HEK293 (cell line): ENCODE data around the gene JHY.

ENCODE experiments used
- CTCF ChIA-PET: fragments of 350-600 bp; formaldehyde crosslinking; extraction: SDS; loops from one replicate; lab custom pipeline; 2021; ENCODE audit warnings: antibody characterized with exemption; lab: Yijun Ruan, JAX
- POLR2A ChIA-PET: fragments of 300-600 bp; formaldehyde crosslinking; extraction: SDS; loops from one replicate; lab custom pipeline; 2020; ENCODE audit warnings: antibody characterized with exemption, inconsistent platforms; lab: Yijun Ruan, JAX
- H3K27ac ChIP-seq: fragments of 200-500 bp; sonication (Bioruptor generic); 2 replicates; pipeline ENCODE4 v1.5.1; 2014; ENCODE audit warnings: low read depth, low read length, control low read depth, inconsistent platforms; ENCODE audit errors: extremely low read depth
- H3K36me3 ChIP-seq, 2 experiments: fragments of 200-500 bp in 1 of 2; sonication (Bioruptor generic) in 1 of 2; 1 replicate in 1 of 2; 2 replicates in 1 of 2; pipeline ENCODE4 v1.5.1; 2014 to 2017; ENCODE audit warnings: inconsistent platforms in 2 of 2, low read length in 2 of 2; ENCODE audit not compliant: control insufficient read depth in 2 of 2, insufficient read depth in 1 of 2
- H3K4me1 ChIP-seq: fragments of 200-500 bp; sonication (Bioruptor generic); 2 replicates; pipeline ENCODE4 v1.5.1; 2014; ENCODE audit warnings: mild to moderate bottlenecking, low read length, inconsistent platforms; ENCODE audit not compliant: control insufficient read depth, insufficient read depth
- H3K4me3 ChIP-seq: 2 replicates; pipeline ENCODE4 v1.5.1; 2011; ENCODE audit warnings: low read depth, mild to moderate bottlenecking, control low read depth, low read length, moderate library complexity
- H3K9me3 ChIP-seq: fragments of 200-500 bp; sonication (Bioruptor generic); 2 replicates; pipeline ENCODE4 v1.5.1; 2014; ENCODE audit warnings: low read depth, low read length, inconsistent platforms; ENCODE audit not compliant: control insufficient read depth, insufficient read depth
- KLF16 ChIP-seq: fragments of 450-650 bp; formaldehyde crosslinking; IDR thresholded peaks from 2 replicates; pipeline ENCODE4 v1.5.1; 2017; ENCODE audit warnings: missing biosample characterization, missing genetic modification characterization
- SP7 ChIP-seq: fragments of 450-650 bp; formaldehyde crosslinking; IDR thresholded peaks from 2 replicates; pipeline ENCODE4 v1.5.1; 2016; ENCODE audit warnings: missing biosample characterization, missing genetic modification characterization
- YY1 ChIP-seq: fragments of 450-650 bp; formaldehyde crosslinking; IDR thresholded peaks from 2 replicates; pipeline ENCODE4 v1.5.1; 2018; ENCODE audit warnings: missing biosample characterization, missing genetic modification characterization
- ZNF114 ChIP-seq: fragments of 450-650 bp; formaldehyde crosslinking; IDR thresholded peaks from 2 replicates; pipeline ENCODE4 v1.5.0; 2017; ENCODE audit warnings: missing biosample characterization, missing genetic modification characterization
- ZNF140 ChIP-seq: fragments of 450-650 bp; formaldehyde crosslinking; IDR thresholded peaks from 2 replicates; pipeline ENCODE4 v1.5.1; 2016; ENCODE audit warnings: missing biosample characterization, missing genetic modification characterization
- ZNF157 ChIP-seq: fragments of 450-650 bp; formaldehyde crosslinking; IDR thresholded peaks from 2 replicates; pipeline ENCODE4 v1.5.1; 2016; ENCODE audit warnings: missing biosample characterization, missing genetic modification characterization
- ZNF214 ChIP-seq: fragments of 450-650 bp; formaldehyde crosslinking; IDR thresholded peaks from 2 replicates; pipeline ENCODE4 v1.5.1; 2017; ENCODE audit warnings: missing biosample characterization, mild to moderate bottlenecking, missing genetic modification characterization, borderline replicate concordance
- ZNF23 ChIP-seq: fragments of 450-650 bp; formaldehyde crosslinking; IDR thresholded peaks from 2 replicates; pipeline ENCODE4 v1.5.1; 2016; ENCODE audit warnings: missing biosample characterization, missing genetic modification characterization, borderline replicate concordance
- ZNF341 ChIP-seq: fragments of 450-650 bp; formaldehyde crosslinking; IDR thresholded peaks from 2 replicates; pipeline ENCODE4; 2016; ENCODE audit warnings: low read depth, missing biosample characterization, missing genetic modification characterization
- ZNF404 ChIP-seq: fragments of 450-650 bp; formaldehyde crosslinking; IDR thresholded peaks from 2 replicates; pipeline ENCODE4 v1.5.1; 2017; ENCODE audit warnings: missing biosample characterization, missing genetic modification characterization
- ZNF423 ChIP-seq: fragments of 450-650 bp; formaldehyde crosslinking; IDR thresholded peaks from 2 replicates; pipeline ENCODE4 v1.5.1; 2016; ENCODE audit warnings: missing biosample characterization, missing genetic modification characterization
- ZNF473 ChIP-seq: fragments of 450-650 bp; formaldehyde crosslinking; IDR thresholded peaks from 2 replicates; pipeline ENCODE4 v1.5.1; 2017; ENCODE audit warnings: missing biosample characterization, missing genetic modification characterization
- ZNF549 ChIP-seq: fragments of 450-650 bp; IDR thresholded peaks from 2 replicates; pipeline ENCODE4 v1.5.1; 2018; ENCODE audit warnings: missing biosample characterization, missing genetic modification characterization, mild to moderate bottlenecking, inconsistent platforms, moderate library complexity
- ZNF561 ChIP-seq: fragments of 450-650 bp; IDR thresholded peaks from 2 replicates; pipeline ENCODE4 v1.5.1; 2018; ENCODE audit warnings: missing biosample characterization, missing genetic modification characterization, borderline replicate concordance
- ZNF624 ChIP-seq: fragments of 450-650 bp; formaldehyde crosslinking; IDR thresholded peaks from 2 replicates; pipeline ENCODE4 v1.5.1; 2017; ENCODE audit warnings: missing biosample characterization, missing genetic modification characterization
- ZNF843 ChIP-seq: fragments of 450-650 bp; formaldehyde crosslinking; IDR thresholded peaks from 2 replicates; pipeline ENCODE4 v1.5.1; 2016; ENCODE audit warnings: missing biosample characterization, missing genetic modification characterization
- TF ChIP-seq, protein P1 (sequence below): fragments of 450-650 bp; formaldehyde crosslinking; IDR thresholded peaks from 2 replicates; pipeline ENCODE4 v1.5.1; 2016; ENCODE audit warnings: missing biosample characterization, missing genetic modification characterization, borderline replicate concordance
- TF ChIP-seq, protein P2 (sequence below): fragments of 450-650 bp; IDR thresholded peaks from 2 replicates; pipeline ENCODE4 v1.5.1; 2018; ENCODE audit warnings: missing biosample characterization, missing genetic modification characterization
- TF ChIP-seq, protein P3 (sequence below): sonication (generic); formaldehyde crosslinking; IDR thresholded peaks from 2 replicates; pipeline ENCODE4 v1.8.1; 2022; ENCODE audit warnings: mild to moderate bottlenecking, moderate library complexity, missing genetic modification reagents
- TF ChIP-seq, protein P4 (sequence below): fragments of 450-650 bp; formaldehyde crosslinking; IDR thresholded peaks from 2 replicates; pipeline ENCODE4 v1.5.1; 2016; ENCODE audit warnings: missing biosample characterization, missing genetic modification characterization
- TF ChIP-seq, protein P5 (sequence below): fragments of 450-650 bp; formaldehyde crosslinking; IDR thresholded peaks from 2 replicates; pipeline ENCODE4 v1.5.1; 2017; ENCODE audit warnings: missing biosample characterization, missing genetic modification characterization
- TF ChIP-seq, protein P6 (sequence below): fragments of 450-650 bp; formaldehyde crosslinking; IDR thresholded peaks from 2 replicates; pipeline ENCODE4 v1.5.1; 2016; ENCODE audit warnings: missing biosample characterization, missing genetic modification characterization

The JHY gene

DNA sequence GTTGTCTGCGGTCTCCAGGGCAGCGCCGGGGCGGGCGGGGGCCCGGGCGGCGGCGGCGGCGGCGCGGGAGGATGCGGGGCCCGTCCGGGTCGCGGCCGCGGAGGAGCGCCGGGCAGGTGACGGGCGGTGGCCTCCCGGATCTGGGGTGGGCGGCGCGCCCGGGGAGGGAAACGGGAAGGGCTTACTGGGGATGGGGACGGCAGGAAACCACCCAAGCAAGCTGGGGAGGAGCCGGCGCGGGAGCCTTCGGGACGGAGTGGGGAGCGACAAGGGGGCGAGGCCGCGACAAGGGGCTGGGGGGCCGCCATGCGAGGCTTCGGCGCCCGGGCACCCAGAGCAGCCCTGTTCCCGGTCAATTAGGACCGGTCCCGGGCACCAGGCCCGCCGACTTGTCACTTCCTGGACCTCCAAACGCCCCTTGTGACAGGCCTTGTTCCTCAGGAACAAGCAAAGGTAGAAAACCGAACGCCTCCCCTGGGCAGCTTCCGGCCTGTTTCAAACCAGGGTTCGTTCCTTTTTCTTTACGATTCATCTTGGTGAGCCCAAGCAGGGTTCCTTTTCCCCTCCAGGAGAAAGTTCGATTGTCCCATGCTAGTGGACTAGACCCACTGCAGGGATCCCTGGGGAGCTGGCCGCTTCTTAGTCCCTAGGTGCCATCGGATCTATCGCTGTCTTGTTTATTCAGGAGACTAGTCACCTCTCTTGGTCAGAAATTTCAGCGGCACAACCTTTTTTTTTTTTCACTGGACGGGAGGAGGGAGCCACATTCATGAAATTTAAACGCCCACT lies 492 bp downstream of the JHY start (continued):
- TF ChIP-seq, protein P1, sequence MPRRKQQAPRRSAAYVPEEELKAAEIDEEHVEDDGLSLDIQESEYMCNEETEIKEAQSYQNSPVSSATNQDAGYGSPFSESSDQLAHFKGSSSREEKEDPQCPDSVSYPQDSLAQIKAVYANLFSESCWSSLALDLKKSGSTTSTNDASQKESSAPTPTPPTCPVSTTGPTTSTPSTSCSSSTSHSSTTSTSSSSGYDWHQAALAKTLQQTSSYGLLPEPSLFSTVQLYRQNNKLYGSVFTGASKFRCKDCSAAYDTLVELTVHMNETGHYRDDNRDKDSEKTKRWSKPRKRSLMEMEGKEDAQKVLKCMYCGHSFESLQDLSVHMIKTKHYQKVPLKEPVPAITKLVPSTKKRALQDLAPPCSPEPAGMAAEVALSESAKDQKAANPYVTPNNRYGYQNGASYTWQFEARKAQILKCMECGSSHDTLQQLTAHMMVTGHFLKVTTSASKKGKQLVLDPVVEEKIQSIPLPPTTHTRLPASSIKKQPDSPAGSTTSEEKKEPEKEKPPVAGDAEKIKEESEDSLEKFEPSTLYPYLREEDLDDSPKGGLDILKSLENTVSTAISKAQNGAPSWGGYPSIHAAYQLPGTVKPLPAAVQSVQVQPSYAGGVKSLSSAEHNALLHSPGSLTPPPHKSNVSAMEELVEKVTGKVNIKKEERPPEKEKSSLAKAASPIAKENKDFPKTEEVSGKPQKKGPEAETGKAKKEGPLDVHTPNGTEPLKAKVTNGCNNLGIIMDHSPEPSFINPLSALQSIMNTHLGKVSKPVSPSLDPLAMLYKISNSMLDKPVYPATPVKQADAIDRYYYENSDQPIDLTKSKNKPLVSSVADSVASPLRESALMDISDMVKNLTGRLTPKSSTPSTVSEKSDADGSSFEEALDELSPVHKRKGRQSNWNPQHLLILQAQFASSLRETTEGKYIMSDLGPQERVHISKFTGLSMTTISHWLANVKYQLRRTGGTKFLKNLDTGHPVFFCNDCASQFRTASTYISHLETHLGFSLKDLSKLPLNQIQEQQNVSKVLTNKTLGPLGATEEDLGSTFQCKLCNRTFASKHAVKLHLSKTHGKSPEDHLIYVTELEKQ: no peak
- TF ChIP-seq, protein P2, sequence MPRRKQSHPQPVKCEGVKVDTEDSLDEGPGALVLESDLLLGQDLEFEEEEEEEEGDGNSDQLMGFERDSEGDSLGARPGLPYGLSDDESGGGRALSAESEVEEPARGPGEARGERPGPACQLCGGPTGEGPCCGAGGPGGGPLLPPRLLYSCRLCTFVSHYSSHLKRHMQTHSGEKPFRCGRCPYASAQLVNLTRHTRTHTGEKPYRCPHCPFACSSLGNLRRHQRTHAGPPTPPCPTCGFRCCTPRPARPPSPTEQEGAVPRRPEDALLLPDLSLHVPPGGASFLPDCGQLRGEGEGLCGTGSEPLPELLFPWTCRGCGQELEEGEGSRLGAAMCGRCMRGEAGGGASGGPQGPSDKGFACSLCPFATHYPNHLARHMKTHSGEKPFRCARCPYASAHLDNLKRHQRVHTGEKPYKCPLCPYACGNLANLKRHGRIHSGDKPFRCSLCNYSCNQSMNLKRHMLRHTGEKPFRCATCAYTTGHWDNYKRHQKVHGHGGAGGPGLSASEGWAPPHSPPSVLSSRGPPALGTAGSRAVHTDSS: no peak
- TF ChIP-seq, protein P3, sequence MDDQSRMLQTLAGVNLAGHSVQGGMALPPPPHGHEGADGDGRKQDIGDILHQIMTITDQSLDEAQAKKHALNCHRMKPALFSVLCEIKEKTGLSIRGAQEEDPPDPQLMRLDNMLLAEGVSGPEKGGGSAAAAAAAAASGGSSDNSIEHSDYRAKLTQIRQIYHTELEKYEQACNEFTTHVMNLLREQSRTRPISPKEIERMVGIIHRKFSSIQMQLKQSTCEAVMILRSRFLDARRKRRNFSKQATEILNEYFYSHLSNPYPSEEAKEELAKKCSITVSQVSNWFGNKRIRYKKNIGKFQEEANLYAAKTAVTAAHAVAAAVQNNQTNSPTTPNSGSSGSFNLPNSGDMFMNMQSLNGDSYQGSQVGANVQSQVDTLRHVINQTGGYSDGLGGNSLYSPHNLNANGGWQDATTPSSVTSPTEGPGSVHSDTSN (CRISPR knock-in tag): peak; percentile 49; the same call in 1 of the 2 replicates
- TF ChIP-seq ZNF473 (tag by site-specific recombination): no peak
- TF ChIP-seq ZNF624: no peak
- 0 out of 2 replicates have a peak, but pooled peaks have one; percentile 6 for TF ChIP-seq SP7 (tag by site-specific recombination)
- TF ChIP-seq ZNF214 (tag by site-specific recombination): no peak
- TF ChIP-seq ZNF404 (tag by site-specific recombination): no peak
- TF ChIP-seq KLF16 (tag by site-specific recombination): 0 out of 2 replicates have a peak, but pooled peaks have one; percentile 20
- TF ChIP-seq, protein P4, sequence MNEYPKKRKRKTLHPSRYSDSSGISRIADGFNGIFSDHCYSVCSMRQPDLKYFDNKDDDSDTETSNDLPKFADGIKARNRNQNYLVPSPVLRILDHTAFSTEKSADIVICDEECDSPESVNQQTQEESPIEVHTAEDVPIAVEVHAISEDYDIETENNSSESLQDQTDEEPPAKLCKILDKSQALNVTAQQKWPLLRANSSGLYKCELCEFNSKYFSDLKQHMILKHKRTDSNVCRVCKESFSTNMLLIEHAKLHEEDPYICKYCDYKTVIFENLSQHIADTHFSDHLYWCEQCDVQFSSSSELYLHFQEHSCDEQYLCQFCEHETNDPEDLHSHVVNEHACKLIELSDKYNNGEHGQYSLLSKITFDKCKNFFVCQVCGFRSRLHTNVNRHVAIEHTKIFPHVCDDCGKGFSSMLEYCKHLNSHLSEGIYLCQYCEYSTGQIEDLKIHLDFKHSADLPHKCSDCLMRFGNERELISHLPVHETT (tag by site-specific recombination): no peak
- TF ChIP-seq, protein P5, sequence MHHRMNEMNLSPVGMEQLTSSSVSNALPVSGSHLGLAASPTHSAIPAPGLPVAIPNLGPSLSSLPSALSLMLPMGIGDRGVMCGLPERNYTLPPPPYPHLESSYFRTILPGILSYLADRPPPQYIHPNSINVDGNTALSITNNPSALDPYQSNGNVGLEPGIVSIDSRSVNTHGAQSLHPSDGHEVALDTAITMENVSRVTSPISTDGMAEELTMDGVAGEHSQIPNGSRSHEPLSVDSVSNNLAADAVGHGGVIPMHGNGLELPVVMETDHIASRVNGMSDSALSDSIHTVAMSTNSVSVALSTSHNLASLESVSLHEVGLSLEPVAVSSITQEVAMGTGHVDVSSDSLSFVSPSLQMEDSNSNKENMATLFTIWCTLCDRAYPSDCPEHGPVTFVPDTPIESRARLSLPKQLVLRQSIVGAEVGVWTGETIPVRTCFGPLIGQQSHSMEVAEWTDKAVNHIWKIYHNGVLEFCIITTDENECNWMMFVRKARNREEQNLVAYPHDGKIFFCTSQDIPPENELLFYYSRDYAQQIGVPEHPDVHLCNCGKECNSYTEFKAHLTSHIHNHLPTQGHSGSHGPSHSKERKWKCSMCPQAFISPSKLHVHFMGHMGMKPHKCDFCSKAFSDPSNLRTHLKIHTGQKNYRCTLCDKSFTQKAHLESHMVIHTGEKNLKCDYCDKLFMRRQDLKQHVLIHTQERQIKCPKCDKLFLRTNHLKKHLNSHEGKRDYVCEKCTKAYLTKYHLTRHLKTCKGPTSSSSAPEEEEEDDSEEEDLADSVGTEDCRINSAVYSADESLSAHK (tag by site-specific recombination): no peak
- no peak for TF ChIP-seq ZNF23 (tag by site-specific recombination)
- TF ChIP-seq ZNF114 (tag by site-specific recombination): no peak
- no peak for TF ChIP-seq ZNF549
- no peak for TF ChIP-seq ZNF423 (tag by site-specific recombination)

DNA sequence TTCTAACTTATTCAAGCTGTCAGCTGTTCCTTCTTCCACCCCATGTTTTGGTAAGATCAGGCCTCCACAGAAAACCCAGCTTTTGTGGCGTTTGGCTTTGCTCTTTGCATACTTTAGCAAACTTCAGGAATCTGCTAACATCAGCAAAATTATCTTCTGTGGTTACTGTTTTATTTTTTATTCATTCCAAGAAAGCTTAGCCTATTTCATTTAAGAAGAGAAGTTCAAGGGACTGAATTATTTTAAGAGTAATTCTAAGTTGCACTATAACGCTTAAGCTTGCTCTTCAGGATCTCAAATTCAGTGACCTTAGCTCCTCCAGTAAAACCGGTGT lies 1.1 kb downstream of the JHY start:
- no peaks in the 10 kb centered on the region for H3K4me1 ChIP-seq
- peak overlapping the region; percentile 70 for H3K4me3 ChIP-seq
- H3K27ac ChIP-seq: peak overlapping the region; percentile 93; the same call in 1 of the 2 replicates
- H3K36me3 ChIP-seq: peaks cover 0 to 5% of the 10 kb centered on the region in 2 experiments; a peak in 1 of 3 replicates
- POLR2A ChIA-PET: interaction anchor here (0.6 to 1.4 kb wide), 5 partner anchors 12 to 179 kb away, joined by 3 to 18 read pairs (median 3); partner anchors contain the start of gene HSPA8
- no peaks in the 10 kb centered on the region for H3K9me3 ChIP-seq
- CTCF ChIA-PET: interaction anchor here (0.6 to 1.4 kb wide), 5 partner anchors 122 to 169 kb away, joined by 3 to 5 read pairs (median 3); no protein-coding TSS in a partner anchor
- no peak for TF ChIP-seq ZNF561 (tag by site-specific recombination)
- TF ChIP-seq, protein P6, sequence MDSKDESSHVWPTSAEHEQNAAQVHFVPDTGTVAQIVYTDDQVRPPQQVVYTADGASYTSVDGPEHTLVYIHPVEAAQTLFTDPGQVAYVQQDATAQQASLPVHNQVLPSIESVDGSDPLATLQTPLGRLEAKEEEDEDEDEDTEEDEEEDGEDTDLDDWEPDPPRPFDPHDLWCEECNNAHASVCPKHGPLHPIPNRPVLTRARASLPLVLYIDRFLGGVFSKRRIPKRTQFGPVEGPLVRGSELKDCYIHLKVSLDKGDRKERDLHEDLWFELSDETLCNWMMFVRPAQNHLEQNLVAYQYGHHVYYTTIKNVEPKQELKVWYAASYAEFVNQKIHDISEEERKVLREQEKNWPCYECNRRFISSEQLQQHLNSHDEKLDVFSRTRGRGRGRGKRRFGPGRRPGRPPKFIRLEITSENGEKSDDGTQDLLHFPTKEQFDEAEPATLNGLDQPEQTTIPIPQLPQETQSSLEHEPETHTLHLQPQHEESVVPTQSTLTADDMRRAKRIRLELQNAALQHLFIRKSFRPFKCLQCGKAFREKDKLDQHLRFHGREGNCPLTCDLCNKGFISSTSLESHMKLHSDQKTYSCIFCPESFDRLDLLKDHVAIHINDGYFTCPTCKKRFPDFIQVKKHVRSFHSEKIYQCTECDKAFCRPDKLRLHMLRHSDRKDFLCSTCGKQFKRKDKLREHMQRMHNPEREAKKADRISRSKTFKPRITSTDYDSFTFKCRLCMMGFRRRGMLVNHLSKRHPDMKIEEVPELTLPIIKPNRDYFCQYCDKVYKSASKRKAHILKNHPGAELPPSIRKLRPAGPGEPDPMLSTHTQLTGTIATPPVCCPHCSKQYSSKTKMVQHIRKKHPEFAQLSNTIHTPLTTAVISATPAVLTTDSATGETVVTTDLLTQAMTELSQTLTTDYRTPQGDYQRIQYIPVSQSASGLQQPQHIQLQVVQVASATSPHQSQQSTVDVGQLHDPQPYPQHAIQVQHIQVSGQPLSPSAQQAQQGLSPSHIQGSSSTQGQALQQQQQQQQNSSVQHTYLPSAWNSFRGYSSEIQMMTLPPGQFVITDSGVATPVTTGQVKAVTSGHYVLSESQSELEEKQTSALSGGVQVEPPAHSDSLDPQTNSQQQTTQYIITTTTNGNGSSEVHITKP (tag by site-specific recombination): peak; percentile 19
- TF ChIP-seq ZNF157 (tag by site-specific recombination): no peak
- TF ChIP-seq YY1 (tag by site-specific recombination): no peak
- TF ChIP-seq ZNF140 (tag by site-specific recombination): no peak
- TF ChIP-seq ZNF341 (tag by site-specific recombination): peak; percentile 97
- TF ChIP-seq ZNF843: no peak
